Nasal cavity respiratory epithelium epithelial cell of viscerocranial mucosa (primary cell): ENCODE results near the gene EIF4B. TPM values are rescaled to one million over a fixed set of nuclear protein-coding genes. Genes with fewer than 3 reads are reported as not detected.

Experiments
- total RNA-seq: library from RNA; depleted of rRNA; stranded (reverse); fragments of >200 nt; gene quantifications from 2 replicates; pipeline ENCODE4 v1.2.3, GENCODE V29; 2014

The EIF4B gene
- total RNA-seq = 1,225 and 1,493 TPM in 2 replicates

GRCh38 chr12:53005986-53006809, at the start of gene EIF4B:
EIF4B (plus strand) TSS chr12:53006456; CDS start chr12:53006484, 28 bp downstream.

GRCh38 chr12:53049571-53050318, 43.5 kb downstream of the EIF4B start, which contains the start of gene TNS2:
TNS2 (plus strand) TSS chr12:53050065; CDS start chr12:53050186, 121 bp downstream.

GRCh38 chr12:53079226-53080117, 73.2 kb downstream of the EIF4B start, which contains the start of gene SPRYD3:
SPRYD3 (minus strand) TSS chr12:53079390; CDS start chr12:53079333, 57 bp downstream.

Other genes starting within 250 kb of the EIF4B start
- gene KRT76, start 229.1 kb upstream of the EIF4B start, total RNA-seq = not detected in 2 replicates
- gene KRT3, start 210.3 kb upstream of the EIF4B start, total RNA-seq = under 0.01 TPM in 1 of 2 replicates, not detected in the other
- 1.0 and 33.2 TPM in 2 replicates for gene KRT4, start 192.3 kb upstream of the EIF4B start, total RNA-seq
- under 0.01 and 0.07 TPM in 2 replicates for gene KRT79, start 172.1 kb upstream of the EIF4B start, total RNA-seq
- gene KRT78, start 157.5 kb upstream of the EIF4B start, total RNA-seq = 0.36 and 6.2 TPM in 2 replicates
- gene KRT8, start 101.4 kb upstream of the EIF4B start, total RNA-seq = 172 and 194 TPM in 2 replicates
- 181 and 366 TPM in 2 replicates for gene KRT18, start 57.3 kb upstream of the EIF4B start, total RNA-seq
- gene TNS2, start 43.6 kb downstream of the EIF4B start, total RNA-seq = 0.34 and 3.1 TPM in 2 replicates
- gene SPRYD3, start 72.9 kb downstream of the EIF4B start, total RNA-seq = 24.3 and 25.5 TPM in 2 replicates
- gene IGFBP6, start 91.2 kb downstream of the EIF4B start, total RNA-seq = 18.2 and 108 TPM in 2 replicates
- gene SOAT2, start 97.0 kb downstream of the EIF4B start, total RNA-seq = not detected in 2 replicates
- gene ZNF740, start 174.3 kb downstream of the EIF4B start, total RNA-seq = 13.3 and 20.4 TPM in 2 replicates
- 5.5 and 12.0 TPM in 2 replicates for gene CSAD, start 174.5 kb downstream of the EIF4B start, total RNA-seq
- gene ITGB7, start 200.8 kb downstream of the EIF4B start, total RNA-seq = 2.6 and 3.1 TPM in 2 replicates
- 33.2 and 96.8 TPM in 2 replicates for gene RARG, start 225.8 kb downstream of the EIF4B start, total RNA-seq